GM06990 (cell line): ENCODE results near the gene PSMD14.

Experiments
- DNase-seq: peaks from one replicate; pipeline ENCODE4 v3.0.0-alpha.2; 2011; ENCODE audit not compliant: insufficient read length; ENCODE audit errors: extremely low read depth
- H3K27me3 ChIP-seq: replicated peaks from 2 replicates; pipeline ENCODE4 v1.6.0; 2011; ENCODE audit warnings: low read length; ENCODE audit not compliant: control insufficient read depth, insufficient read depth
- H3K36me3 ChIP-seq: 2 replicates; pipeline ENCODE4 v1.5.1; 2011; ENCODE audit warnings: low read length; ENCODE audit not compliant: control insufficient read depth, insufficient read depth
- H3K4me3 ChIP-seq: replicated peaks from 2 replicates; pipeline ENCODE4 v1.5.1; 2011; ENCODE audit warnings: low read depth, mild to moderate bottlenecking, control low read depth, low read length
- CTCF ChIP-seq: IDR thresholded peaks from 2 replicates; pipeline ENCODE4 v1.5.1; 2011; ENCODE audit warnings: low read length, control low read depth, mild to moderate bottlenecking, inconsistent platforms; ENCODE audit not compliant: insufficient read depth, poor library complexity, severe bottlenecking

Gene PSMD14

GRCh38 chr2:161402297-161402696, 94.1 kb downstream of the PSMD14 start:
- no peak for DNase-seq
- no peaks in the 10 kb centered on the region for H3K27me3 ChIP-seq
- H3K4me3 ChIP-seq = no peak overlapping the region

GRCh38 chr2:161406316-161406715, 98.1 kb downstream of the PSMD14 start:
- Histone ChIP-seq H3K4me3 (no peak overlapping the region), H3K36me3 (peaks cover 6% of the 10 kb centered on the region), H3K27me3 (no peaks in the 10 kb centered on the region)
- no peak for DNase-seq
- no peak for TF ChIP-seq CTCF

More at GRCh38 chr2:161402297-161402696, 94.1 kb downstream of the PSMD14 start:
- TF ChIP-seq CTCF = no peak
- H3K36me3 ChIP-seq = peaks cover 4% of the 10 kb centered on the region; the same call in 1 of the 2 replicates

- no peak for TF ChIP-seq CTCF
- Histone ChIP-seq H3K36me3 (peaks cover 2% of the 10 kb centered on the region), H3K4me3 (no peak overlapping the region), H3K27me3 (no peaks in the 10 kb centered on the region)
- DNase-seq = no peak
These were observed 99.4 kb downstream of the PSMD14 start for GRCh38 chr2:161407597-161407996.

GRCh38 chr2:161409308-161409907, 101.2 kb downstream of the PSMD14 start:
- no peak for TF ChIP-seq CTCF
- Histone ChIP-seq H3K27me3 (no peaks in the 10 kb centered on the region), H3K4me3 (no peak overlapping the region), H3K36me3 (peaks cover 2% of the 10 kb centered on the region)
- no peak for DNase-seq

GRCh38 chr2:161412346-161412745, 104.1 kb downstream of the PSMD14 start:
- no peak for TF ChIP-seq CTCF
- H3K36me3 ChIP-seq = peaks cover 2% of the 10 kb centered on the region; the same call in 1 of the 2 replicates
- peaks cover 3% of the 10 kb centered on the region for H3K27me3 ChIP-seq
- H3K4me3 ChIP-seq = no peak overlapping the region
- DNase-seq = no peak
